NCI-H1092 (cell line): Measurements from ENCODE around the gene ICE2.
"Not testable (repeated sequence)": the region's sequence is repeated elsewhere in the genome, so short reads cannot be mapped to it uniquely, and the experiment has no call there.

Experiments used
- DNase-seq: peaks from one replicate; lab custom pipeline; 2025; lab: John Stamatoyannopoulos, UW

The ICE2 gene

GRCh38 chr15:60407415-60407805, 71.5 kb downstream of the ICE2 start:
- no peak for DNase-seq

DNA sequence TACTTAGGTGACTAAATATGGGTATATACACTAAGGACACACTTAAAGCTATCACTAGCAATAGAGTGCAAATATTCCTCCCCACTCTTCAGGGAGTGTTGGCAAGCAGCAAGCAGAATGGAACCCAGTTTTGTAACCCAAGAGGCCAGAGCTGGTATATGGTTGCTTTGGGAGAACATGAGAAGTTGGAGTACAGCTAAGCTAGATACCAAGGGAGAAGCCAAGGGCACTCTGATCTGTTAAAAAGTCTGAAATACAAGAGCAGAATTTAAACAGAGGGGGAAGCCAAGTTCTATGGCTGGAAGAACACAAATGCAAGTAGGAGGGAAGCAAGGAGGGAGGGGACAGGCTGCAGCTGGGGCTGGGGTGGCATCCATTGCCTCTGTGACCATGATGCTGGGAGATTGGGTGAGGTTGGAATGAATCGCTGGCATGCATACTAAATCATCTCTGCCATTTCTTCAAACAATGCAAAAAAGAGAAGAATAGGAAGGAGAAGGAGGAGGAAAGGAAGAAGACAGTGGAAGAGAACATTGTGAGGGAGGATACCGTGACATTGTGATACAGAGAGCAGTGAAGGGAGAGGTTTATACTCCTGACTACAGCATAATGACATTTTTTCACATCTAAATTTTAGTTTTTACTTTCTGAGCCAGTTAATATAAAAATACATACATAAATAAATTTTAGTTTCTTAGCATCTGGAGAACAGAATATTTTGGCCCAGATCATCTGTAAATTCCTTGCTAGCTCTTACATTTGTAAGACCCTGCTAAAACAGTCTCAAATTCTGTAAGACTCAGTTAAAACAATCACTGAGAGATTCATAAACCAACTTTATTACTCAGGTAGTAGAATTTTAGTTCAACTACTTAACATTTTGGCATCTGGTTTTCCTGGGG, 72.2 kb downstream of the ICE2 start:
- no peak for DNase-seq

GRCh38 chr15:60405399-60405798, 73.5 kb downstream of the ICE2 start:
- DNase-seq, result no peak

GRCh38 chr15:60404351-60404750, 74.6 kb downstream of the ICE2 start:
- not testable (repeated sequence) for DNase-seq

GRCh38 chr15:60400944-60401343, 78.0 kb downstream of the ICE2 start:
- DNase-seq, result no peak

DNA sequence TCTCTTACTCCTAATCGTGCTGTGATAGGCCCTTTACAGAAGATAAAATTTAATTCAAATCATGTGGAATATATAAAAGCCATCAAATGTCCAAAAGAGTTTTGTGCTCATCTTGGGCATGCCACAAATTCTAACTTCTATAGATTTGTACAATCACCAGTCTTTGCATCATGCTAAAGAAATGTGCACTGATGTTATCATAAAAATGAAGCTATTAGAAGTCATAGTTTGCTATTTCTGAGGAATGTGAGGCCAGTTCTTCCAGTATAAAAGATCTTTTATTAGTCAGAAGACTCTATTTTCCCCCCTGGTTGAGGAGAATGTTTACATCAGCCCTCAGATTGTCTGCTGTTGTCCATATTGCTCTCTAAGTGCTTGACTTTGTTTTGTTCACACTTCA, 79.0 kb downstream of the ICE2 start:
- no peak for DNase-seq

- DNase-seq, result no peak
Observed at GRCh38 chr15:60399246-60399915, 79.6 kb downstream of the ICE2 start.

- no peak for DNase-seq
Observed at GRCh38 chr15:60397772-60398445, 81.0 kb downstream of the ICE2 start, which contains the start of gene ANXA2. Gene ANXA2, minus strand, starts transcription at chr15:60397986. Its CDS starts 11,911 bp downstream, at chr15:60386075.

DNA sequence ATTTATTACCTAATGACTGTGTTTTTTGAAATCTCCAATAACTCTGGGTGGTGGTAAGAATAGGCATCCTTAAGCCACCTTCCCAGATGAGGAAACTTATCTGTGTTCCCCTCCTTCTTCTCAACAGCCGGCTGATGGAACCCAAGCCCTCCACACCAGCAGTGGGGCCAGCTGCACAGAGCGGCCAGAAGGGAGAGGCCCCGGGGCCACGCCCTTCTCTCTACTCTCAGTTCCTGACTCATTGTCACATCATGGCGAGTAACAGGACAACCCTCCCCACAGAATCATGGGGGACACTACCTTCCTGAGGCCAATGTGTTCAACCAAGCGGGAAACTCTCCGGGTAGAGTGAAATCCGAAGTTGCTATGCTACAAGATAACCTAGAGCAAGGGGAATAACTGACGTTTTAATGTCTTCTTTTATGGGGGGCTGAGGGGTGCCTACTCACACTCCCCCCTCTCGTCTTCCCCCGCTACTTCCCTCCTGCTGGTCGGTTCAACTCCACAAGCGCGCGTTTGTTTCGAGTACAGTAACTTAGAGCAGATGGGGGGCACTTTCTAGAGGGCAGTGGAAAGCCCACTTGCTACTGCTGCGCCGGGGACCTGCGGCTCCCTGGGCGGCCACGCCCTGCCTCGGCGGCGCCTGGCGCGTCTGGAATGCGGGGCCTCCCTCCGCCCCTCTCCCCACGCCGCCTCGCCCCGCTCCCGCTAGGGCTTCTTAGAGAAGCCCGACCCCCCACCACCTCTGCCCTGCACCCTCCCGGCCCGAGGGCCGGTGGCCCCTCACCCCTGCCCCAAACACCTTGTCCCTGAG, 81.8 kb downstream of the ICE2 start:
- DNase-seq, result no peak

DNA sequence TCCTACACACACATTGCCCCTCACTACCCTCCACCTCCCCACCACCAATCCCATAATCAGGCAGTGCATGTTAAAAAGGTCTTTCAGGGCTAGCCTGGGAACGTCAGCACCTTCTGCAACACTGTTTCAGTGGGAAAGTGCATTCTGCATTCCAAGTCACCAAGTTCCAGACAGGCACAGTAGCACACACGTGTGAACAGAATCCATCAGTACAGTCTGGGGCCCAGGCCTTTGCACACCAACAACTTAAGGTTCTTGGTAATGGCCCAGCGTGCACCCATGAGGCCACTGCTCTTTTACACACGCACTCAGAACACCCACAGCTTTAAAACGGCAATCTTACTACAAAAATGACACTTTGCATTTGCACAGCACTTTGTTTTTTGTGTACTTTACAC, 82.4 kb downstream of the ICE2 start:
- no peak for DNase-seq

GRCh38 chr15:60396100-60396499, 82.8 kb downstream of the ICE2 start:
- no peak for DNase-seq

- DNase-seq, result peak; percentile 22
Observed at GRCh38 chr15:60395276-60396011, 83.5 kb downstream of the ICE2 start.

- DNase-seq, result no peak
Observed at GRCh38 chr15:60394689-60395097, 84.2 kb downstream of the ICE2 start.

- DNase-seq, result peak; percentile 25
Observed at GRCh38 chr15:60392986-60393790, 85.8 kb downstream of the ICE2 start.

DNA sequence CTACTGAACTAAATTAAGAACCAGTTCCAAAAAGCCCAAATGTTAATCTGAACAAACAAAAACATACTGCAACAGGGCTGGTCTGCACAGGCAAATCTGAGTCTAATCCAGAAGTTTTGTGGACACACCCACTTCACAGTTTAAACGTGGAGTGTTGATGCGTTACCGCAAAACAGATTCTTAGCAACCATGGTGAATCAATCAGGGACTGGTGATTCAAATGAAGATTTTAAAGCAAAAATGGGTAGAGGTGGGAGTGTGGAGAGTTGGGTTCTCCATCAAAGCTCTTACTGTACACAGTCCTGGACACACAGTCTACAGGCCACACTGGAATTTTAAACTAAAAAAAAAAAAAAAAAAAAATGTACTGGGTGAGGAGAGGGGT, 86.3 kb downstream of the ICE2 start:
- no peak for DNase-seq

DNA sequence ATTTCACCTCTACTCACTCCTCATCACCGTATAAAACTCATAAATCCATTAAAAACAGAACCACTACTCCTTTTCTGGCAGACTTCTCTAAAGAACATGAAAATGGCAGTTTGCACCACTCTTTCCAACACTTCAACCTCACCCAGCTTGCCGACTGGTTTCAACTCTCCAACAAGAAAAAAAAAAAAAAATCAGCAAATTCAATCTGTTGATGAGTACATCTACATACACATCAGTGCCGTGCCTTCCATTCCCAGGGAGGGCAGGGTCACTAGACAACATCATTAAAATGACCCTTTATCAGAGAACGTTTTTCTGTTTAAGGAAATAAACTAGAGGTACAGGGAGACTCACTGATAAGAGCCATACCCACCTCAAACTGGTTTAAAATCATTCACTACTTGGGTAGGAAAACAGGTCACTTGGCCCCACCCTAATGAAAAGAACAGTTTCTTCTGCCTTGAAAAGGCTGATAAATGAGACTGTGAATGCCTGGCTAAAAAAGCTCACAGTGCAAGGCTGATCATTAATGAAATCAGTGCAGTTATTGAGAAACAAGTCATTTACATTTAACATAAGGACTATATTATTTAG, 87.1 kb downstream of the ICE2 start:
- DNase-seq, result no peak

DNA sequence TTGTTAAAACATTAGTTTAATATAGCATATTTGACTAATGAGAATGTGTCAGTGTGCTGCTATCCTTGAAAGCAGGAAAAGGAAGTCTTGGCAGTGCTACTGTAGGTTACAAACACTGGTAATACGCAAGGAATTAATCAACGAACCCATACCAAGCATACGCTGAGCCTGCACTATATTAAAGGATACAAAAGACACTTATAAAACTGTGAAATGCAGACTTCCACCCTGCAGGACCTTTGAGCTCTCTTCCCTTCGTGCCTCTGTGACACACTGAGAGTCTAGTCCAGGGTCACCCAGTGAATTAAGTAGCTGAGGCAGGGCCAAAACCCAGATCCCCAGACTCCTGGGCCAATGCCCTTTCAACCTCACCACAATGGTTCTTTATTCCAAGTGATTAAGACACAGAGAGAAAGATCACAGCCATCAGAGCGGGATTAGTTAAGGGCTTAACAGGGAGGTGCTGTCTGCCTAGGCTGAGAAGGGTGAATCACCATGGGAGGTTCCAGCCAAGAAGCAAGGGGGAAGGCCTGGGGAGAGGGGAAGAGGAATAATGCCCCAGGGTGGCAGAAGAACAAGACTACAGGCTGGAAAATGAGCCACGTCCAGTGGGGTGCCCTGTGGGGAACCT, 88.0 kb downstream of the ICE2 start:
- no peak for DNase-seq

DNA sequence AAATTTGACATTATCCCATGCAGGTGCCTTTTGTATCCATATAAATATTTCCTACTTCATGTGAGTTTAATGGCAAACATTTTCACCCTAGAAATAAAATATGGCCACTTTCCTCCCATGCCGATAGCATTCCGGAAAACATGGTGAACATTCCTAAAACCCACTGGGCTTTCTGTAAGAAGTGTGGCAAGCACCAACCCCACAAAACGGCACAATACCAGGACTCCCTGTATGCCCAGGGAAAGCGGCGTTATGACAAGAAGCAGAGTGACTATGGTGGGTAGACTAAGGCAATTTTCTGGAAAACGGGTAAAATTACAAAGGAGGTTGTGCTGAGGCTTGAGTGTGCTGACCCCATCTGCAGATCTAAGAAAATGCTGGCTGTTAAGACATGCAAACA, 88.7 kb downstream of the ICE2 start:
- no peak for DNase-seq

DNA sequence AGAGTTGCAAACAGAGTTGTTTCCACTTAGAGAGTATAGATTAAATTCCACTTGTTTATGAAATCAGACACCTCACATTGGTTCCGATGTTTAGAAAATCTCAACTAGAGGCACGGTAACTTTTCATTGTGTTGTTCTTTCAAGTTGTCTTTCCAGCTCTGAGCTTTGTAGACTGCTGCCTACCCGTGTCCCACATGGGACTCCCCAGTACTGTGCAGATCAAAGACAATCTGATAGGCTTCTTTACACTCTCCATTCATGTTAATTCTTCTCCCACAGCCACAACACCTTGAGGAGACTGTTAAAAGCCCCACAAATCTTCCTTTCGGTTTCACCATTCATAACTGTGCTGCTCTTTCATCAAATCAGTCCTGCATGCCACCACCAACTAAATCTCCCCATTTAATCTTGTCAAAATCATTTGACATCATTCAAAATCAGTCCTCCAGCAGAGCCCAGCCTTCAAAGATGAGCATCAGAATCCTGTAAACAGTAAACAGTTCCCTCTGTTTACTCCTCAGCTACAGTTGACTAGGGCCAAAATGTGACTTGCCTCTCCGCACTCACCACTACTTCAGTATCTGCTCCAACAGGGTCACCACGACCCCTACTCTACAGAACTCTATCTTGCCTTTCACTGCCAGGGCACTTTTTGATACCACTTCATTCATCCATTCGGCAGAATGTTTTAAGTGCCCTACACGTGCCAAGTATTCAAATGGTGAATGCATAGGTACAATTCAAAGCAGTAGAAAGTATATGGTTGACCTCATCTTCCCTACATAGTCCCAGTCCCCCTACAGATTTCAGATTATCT, 89.5 kb downstream of the ICE2 start:
- no peak for DNase-seq
